Measurements from ENCODE around the gene USP4.
"Not testable (repeated sequence)": the region's sequence is repeated elsewhere in the genome, so short reads cannot be mapped to it uniquely, and the experiment has no call there.

The USP4 gene

GRCh38 chr3:49370585-49371290 lies 30.9 kb upstream of the USP4 start:
- Histone ChIP-seq H3K36me3 (ENCODE audit: control insufficient read depth, insufficient read depth, low read length) (peaks cover 13% of the 10 kb centered on the region), H3K27me3 (ENCODE audit: control insufficient read depth, insufficient read depth, low read length) (no peaks in the 10 kb centered on the region), H3K4me3 (ENCODE audit: low read length) (no peak overlapping the region), H3K9ac (ENCODE audit: low read length) (no peak overlapping the region), H3K9me3 (ENCODE audit: control insufficient read depth, low read length) (no peaks in the 10 kb centered on the region), H3K4me1 (ENCODE audit: control insufficient read depth, insufficient read depth, low read length) (no peaks in the 10 kb centered on the region)

- Histone ChIP-seq H3K36me3 (ENCODE audit: control insufficient read depth, insufficient read depth, low read length) (peaks cover 6% of the 10 kb centered on the region), H3K9me3 (ENCODE audit: control insufficient read depth, low read length) (no peaks in the 10 kb centered on the region), H3K4me1 (ENCODE audit: control insufficient read depth, insufficient read depth, low read length) (peaks cover 12% of the 10 kb centered on the region), H3K27me3 (ENCODE audit: control insufficient read depth, insufficient read depth, low read length) (no peaks in the 10 kb centered on the region), H3K9ac (ENCODE audit: low read length) (no peak overlapping the region), H3K4me3 (ENCODE audit: low read length) (no peak overlapping the region)
Measured at GRCh38 chr3:49362561-49362960, 22.7 kb upstream of the USP4 start.

GRCh38 chr3:49359623-49360022 lies 19.8 kb upstream of the USP4 start:
- Histone ChIP-seq H3K9ac (ENCODE audit: low read length) (no peak overlapping the region), H3K27me3 (ENCODE audit: control insufficient read depth, insufficient read depth, low read length) (no peaks in the 10 kb centered on the region), H3K4me3 (ENCODE audit: low read length) (no peak overlapping the region), H3K4me1 (ENCODE audit: control insufficient read depth, insufficient read depth, low read length) (peaks cover 17% of the 10 kb centered on the region), H3K9me3 (ENCODE audit: control insufficient read depth, low read length) (no peaks in the 10 kb centered on the region), H3K36me3 (ENCODE audit: control insufficient read depth, insufficient read depth, low read length) (peaks cover 6% of the 10 kb centered on the region)

- H3K4me1 ChIP-seq (ENCODE audit: control insufficient read depth, insufficient read depth, low read length) = peaks cover 17% of the 10 kb centered on the region
- H3K9ac ChIP-seq (ENCODE audit: low read length) = peak overlapping the region; percentile 65
- H3K36me3 ChIP-seq (ENCODE audit: control insufficient read depth, insufficient read depth, low read length) = peaks cover 6% of the 10 kb centered on the region
Measured at GRCh38 chr3:49358884-49359225, 19.0 kb upstream of the USP4 start.

GRCh38 chr3:49358217-49358883 lies 18.5 kb upstream of the USP4 start, which contains the start of gene GPX1:
GPX1 (minus strand) TSS chr3:49358353; CDS start chr3:49358278, 75 bp downstream.
- Histone ChIP-seq H3K9me3 (ENCODE audit: control insufficient read depth, low read length) (no peaks in the 10 kb centered on the region), H3K9ac (ENCODE audit: low read length) (peak within 1 kb of the TSS; percentile 65), H3K27me3 (ENCODE audit: control insufficient read depth, insufficient read depth, low read length) (no peaks in the 10 kb centered on the region), H3K4me3 (ENCODE audit: low read length) (peak within 1 kb of the TSS; percentile 28), H3K4me1 (ENCODE audit: control insufficient read depth, insufficient read depth, low read length) (peaks cover 17% of the 10 kb centered on the region), H3K36me3 (ENCODE audit: control insufficient read depth, insufficient read depth, low read length) (peaks cover 6% of the 10 kb centered on the region)

More at GRCh38 chr3:49358884-49359225, 19.0 kb upstream of the USP4 start:
- Histone ChIP-seq H3K4me3 (ENCODE audit: low read length) (peak overlapping the region; percentile 28), H3K9me3 (ENCODE audit: control insufficient read depth, low read length) (no peaks in the 10 kb centered on the region), H3K27me3 (ENCODE audit: control insufficient read depth, insufficient read depth, low read length) (no peaks in the 10 kb centered on the region)

GRCh38 chr3:49357443-49358216 lies 17.8 kb upstream of the USP4 start:
- H3K36me3 ChIP-seq (ENCODE audit: control insufficient read depth, insufficient read depth, low read length); H3K27me3 ChIP-seq (ENCODE audit: control insufficient read depth, insufficient read depth, low read length); H3K9me3 ChIP-seq (ENCODE audit: control insufficient read depth, low read length): not testable (repeated sequence)
- H3K4me1 ChIP-seq (ENCODE audit: control insufficient read depth, insufficient read depth, low read length) = peaks cover 19% of the 10 kb centered on the region
- peak overlapping the region; percentile 12 for H3K4me3 ChIP-seq (ENCODE audit: low read length)
- peak overlapping the region; percentile 65 for H3K9ac ChIP-seq (ENCODE audit: low read length)

GRCh38 chr3:49357095-49357442 lies 17.2 kb upstream of the USP4 start:
- Histone ChIP-seq H3K4me1 (ENCODE audit: control insufficient read depth, insufficient read depth, low read length) (peaks cover 25% of the 10 kb centered on the region), H3K9ac (ENCODE audit: low read length) (peak overlapping the region; percentile 65)
- H3K36me3 ChIP-seq (ENCODE audit: control insufficient read depth, insufficient read depth, low read length) = not testable (repeated sequence)

GRCh38 chr3:49352890-49353421 lies 13.1 kb upstream of the USP4 start:
- no peak overlapping the region for H3K9ac ChIP-seq (ENCODE audit: low read length)
- no peaks in the 10 kb centered on the region for H3K9me3 ChIP-seq (ENCODE audit: control insufficient read depth, low read length)
- no peaks in the 10 kb centered on the region for H3K27me3 ChIP-seq (ENCODE audit: control insufficient read depth, insufficient read depth, low read length)
- H3K4me3 ChIP-seq (ENCODE audit: low read length) = no peak overlapping the region
- H3K36me3 ChIP-seq (ENCODE audit: control insufficient read depth, insufficient read depth, low read length) = no peaks in the 10 kb centered on the region
- H3K4me1 ChIP-seq (ENCODE audit: control insufficient read depth, insufficient read depth, low read length) = peaks cover 39% of the 10 kb centered on the region

More at GRCh38 chr3:49357095-49357442, 17.2 kb upstream of the USP4 start:
- H3K27me3 ChIP-seq (ENCODE audit: control insufficient read depth, insufficient read depth, low read length); H3K9me3 ChIP-seq (ENCODE audit: control insufficient read depth, low read length): not testable (repeated sequence)
- peak overlapping the region; percentile 12 for H3K4me3 ChIP-seq (ENCODE audit: low read length)

- Histone ChIP-seq H3K9ac (ENCODE audit: low read length) (peak overlapping the region; percentile 2), H3K4me3 (ENCODE audit: low read length) (no peak overlapping the region), H3K4me1 (ENCODE audit: control insufficient read depth, insufficient read depth, low read length) (peaks cover 35% of the 10 kb centered on the region), H3K9me3 (ENCODE audit: control insufficient read depth, low read length) (no peaks in the 10 kb centered on the region), H3K27me3 (ENCODE audit: control insufficient read depth, insufficient read depth, low read length) (no peaks in the 10 kb centered on the region), H3K36me3 (ENCODE audit: control insufficient read depth, insufficient read depth, low read length) (no peaks in the 10 kb centered on the region)
Measured at GRCh38 chr3:49352281-49352680, 12.4 kb upstream of the USP4 start.

- peaks cover 32% of the 10 kb centered on the region for H3K4me1 ChIP-seq (ENCODE audit: control insufficient read depth, insufficient read depth, low read length)
- no peaks in the 10 kb centered on the region for H3K36me3 ChIP-seq (ENCODE audit: control insufficient read depth, insufficient read depth, low read length)
- no peaks in the 10 kb centered on the region for H3K9me3 ChIP-seq (ENCODE audit: control insufficient read depth, low read length)
- no peak overlapping the region for H3K4me3 ChIP-seq (ENCODE audit: low read length)
- no peaks in the 10 kb centered on the region for H3K27me3 ChIP-seq (ENCODE audit: control insufficient read depth, insufficient read depth, low read length)
- H3K9ac ChIP-seq (ENCODE audit: low read length) = peak overlapping the region; percentile 2
Measured at GRCh38 chr3:49351521-49352011, 11.7 kb upstream of the USP4 start.

- Histone ChIP-seq H3K4me1 (ENCODE audit: control insufficient read depth, insufficient read depth, low read length) (peaks cover 32% of the 10 kb centered on the region), H3K4me3 (ENCODE audit: low read length) (no peak overlapping the region), H3K9ac (ENCODE audit: low read length) (no peak overlapping the region), H3K36me3 (ENCODE audit: control insufficient read depth, insufficient read depth, low read length) (no peaks in the 10 kb centered on the region), H3K27me3 (ENCODE audit: control insufficient read depth, insufficient read depth, low read length) (no peaks in the 10 kb centered on the region), H3K9me3 (ENCODE audit: control insufficient read depth, low read length) (no peaks in the 10 kb centered on the region)
Measured at GRCh38 chr3:49349348-49350114, 9.7 kb upstream of the USP4 start.
